ENCODE measurements around the gene PRKG1.

Gene PRKG1

GRCh38 chr10:51077074-51077473 lies 2.8 kb downstream of the PRKG1 start:
- no peak for DNase-seq

GRCh38 chr10:51077507-51077906 lies 3.2 kb downstream of the PRKG1 start:
- DNase-seq, result no peak

GRCh38 chr10:51079331-51079730 lies 5.0 kb downstream of the PRKG1 start:
- DNase-seq, result no peak

GRCh38 chr10:51079766-51080165 lies 5.5 kb downstream of the PRKG1 start:
- DNase-seq, result no peak

- DNase-seq, result no peak
Measured at GRCh38 chr10:51080311-51081006, 6.2 kb downstream of the PRKG1 start.

GRCh38 chr10:51082857-51083256 lies 8.6 kb downstream of the PRKG1 start:
- no peak for DNase-seq

GRCh38 chr10:51083356-51083853 lies 9.1 kb downstream of the PRKG1 start:
- no peak for DNase-seq

GRCh38 chr10:51085204-51085603 lies 10.9 kb downstream of the PRKG1 start:
- no peak for DNase-seq

- no peak for DNase-seq
Measured at GRCh38 chr10:51086710-51087109, 12.4 kb downstream of the PRKG1 start.

- no peak for DNase-seq
Measured at GRCh38 chr10:51087114-51087513, 12.8 kb downstream of the PRKG1 start.

- no peak for DNase-seq
Measured at GRCh38 chr10:51090190-51090589, 15.9 kb downstream of the PRKG1 start.

- no peak for DNase-seq
Measured at GRCh38 chr10:51092402-51092801, 18.1 kb downstream of the PRKG1 start.

GRCh38 chr10:51095444-51095843 lies 21.2 kb downstream of the PRKG1 start:
- DNase-seq, result no peak

- no peak for DNase-seq
Measured at GRCh38 chr10:51097546-51097945, 23.3 kb downstream of the PRKG1 start.

GRCh38 chr10:51100221-51100620 lies 25.9 kb downstream of the PRKG1 start:
- DNase-seq, result no peak

- DNase-seq, result no peak
Measured at GRCh38 chr10:51103554-51104217, 29.4 kb downstream of the PRKG1 start.

GRCh38 chr10:51106311-51106945 lies 32.1 kb downstream of the PRKG1 start:
- DNase-seq, result no peak

- no peak for DNase-seq
Measured at GRCh38 chr10:51108406-51108805, 34.1 kb downstream of the PRKG1 start.

- no peak for DNase-seq
Measured at GRCh38 chr10:51109801-51110533, 35.7 kb downstream of the PRKG1 start.

GRCh38 chr10:51112013-51112412 lies 37.7 kb downstream of the PRKG1 start:
- DNase-seq, result no peak

GRCh38 chr10:51113007-51113406 lies 38.7 kb downstream of the PRKG1 start:
- DNase-seq, result no peak

- no peak for DNase-seq
Measured at GRCh38 chr10:51117053-51117660, 42.9 kb downstream of the PRKG1 start.

- DNase-seq, result no peak
Measured at GRCh38 chr10:51117794-51118193, 43.5 kb downstream of the PRKG1 start.

Measured in activated naive CD4-positive, alpha-beta T cell treated with anti-CD3 and anti-CD28 coated beads, Interleukin-2, amount 50 U/mL, for 16 hours (primary cell).